ENCODE data around the gene C12orf60.

The C12orf60 gene

GRCh38 chr12:14769969-14770495 lies 33.4 kb upstream of the C12orf60 start (continued):
- TF ChIP-seq TSHZ1 (tag by site-specific recombination; IDR thresholded peaks at IDR 0.05; ENCODE audit: borderline replicate concordance) (no peak), YY2 (tag by site-specific recombination; IDR thresholded peaks at IDR 0.05) (no peak), BCL11B (tag by site-specific recombination; IDR thresholded peaks at IDR 0.05; ENCODE audit: low read depth) (no peak), YY1 (tag by site-specific recombination; IDR thresholded peaks at IDR 0.05) (0 out of 2 replicates have a peak, but pooled peaks have one; percentile 31), ZNF146 (tag by site-specific recombination; IDR thresholded peaks at IDR 0.05) (no peak), ZNF169 (tag by site-specific recombination; IDR thresholded peaks at IDR 0.05) (no peak), ZNF391 (tag by site-specific recombination; IDR thresholded peaks at IDR 0.05; ENCODE audit: borderline replicate concordance, low read depth) (peak; percentile 20; the same call in 1 of the 2 replicates), ZNF610 (tag by site-specific recombination; IDR thresholded peaks at IDR 0.05; ENCODE audit: borderline replicate concordance) (0 out of 2 replicates have a peak, but pooled peaks have one; percentile 12), ZNF701 (tag by site-specific recombination; IDR thresholded peaks at IDR 0.05) (no peak), PRDM1 (tag by site-specific recombination; IDR thresholded peaks at IDR 0.05) (no peak), SALL2 (tag by site-specific recombination; IDR thresholded peaks at IDR 0.05; ENCODE audit: borderline replicate concordance) (no peak), ZNF48 (tag by site-specific recombination; IDR thresholded peaks at IDR 0.05) (no peak), ATF2 (tag by site-specific recombination; IDR thresholded peaks at IDR 0.05; ENCODE audit: low read depth) (no peak), ZNF837 (tag by site-specific recombination; IDR thresholded peaks at IDR 0.05) (no peak), KLF9 (tag by site-specific recombination; IDR thresholded peaks at IDR 0.05; ENCODE audit: low read depth) (no peak), FEZF1 (tag by site-specific recombination; IDR thresholded peaks at IDR 0.05) (peak; percentile 8; the same call in 1 of the 2 replicates), ZNF747 (tag by site-specific recombination; IDR thresholded peaks at IDR 0.05) (no peak), WT1 (tag by site-specific recombination; IDR thresholded peaks at IDR 0.05) (no peak), ZNF791 (tag by site-specific recombination; IDR thresholded peaks at IDR 0.05) (no peak), SETDB1 (IDR thresholded peaks at IDR 0.05; ENCODE audit: insufficient read length, low read length) (no peak), MEIS1 (CRISPR knock-in tag; IDR thresholded peaks at IDR 0.05; ENCODE audit: borderline replicate concordance) (no peak)
- TF ChIP-seq, protein P1, sequence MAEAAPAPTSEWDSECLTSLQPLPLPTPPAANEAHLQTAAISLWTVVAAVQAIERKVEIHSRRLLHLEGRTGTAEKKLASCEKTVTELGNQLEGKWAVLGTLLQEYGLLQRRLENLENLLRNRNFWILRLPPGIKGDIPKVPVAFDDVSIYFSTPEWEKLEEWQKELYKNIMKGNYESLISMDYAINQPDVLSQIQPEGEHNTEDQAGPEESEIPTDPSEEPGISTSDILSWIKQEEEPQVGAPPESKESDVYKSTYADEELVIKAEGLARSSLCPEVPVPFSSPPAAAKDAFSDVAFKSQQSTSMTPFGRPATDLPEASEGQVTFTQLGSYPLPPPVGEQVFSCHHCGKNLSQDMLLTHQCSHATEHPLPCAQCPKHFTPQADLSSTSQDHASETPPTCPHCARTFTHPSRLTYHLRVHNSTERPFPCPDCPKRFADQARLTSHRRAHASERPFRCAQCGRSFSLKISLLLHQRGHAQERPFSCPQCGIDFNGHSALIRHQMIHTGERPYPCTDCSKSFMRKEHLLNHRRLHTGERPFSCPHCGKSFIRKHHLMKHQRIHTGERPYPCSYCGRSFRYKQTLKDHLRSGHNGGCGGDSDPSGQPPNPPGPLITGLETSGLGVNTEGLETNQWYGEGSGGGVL (tag by site-specific recombination; IDR thresholded peaks at IDR 0.05): no peak
- TF ChIP-seq, protein P2, sequence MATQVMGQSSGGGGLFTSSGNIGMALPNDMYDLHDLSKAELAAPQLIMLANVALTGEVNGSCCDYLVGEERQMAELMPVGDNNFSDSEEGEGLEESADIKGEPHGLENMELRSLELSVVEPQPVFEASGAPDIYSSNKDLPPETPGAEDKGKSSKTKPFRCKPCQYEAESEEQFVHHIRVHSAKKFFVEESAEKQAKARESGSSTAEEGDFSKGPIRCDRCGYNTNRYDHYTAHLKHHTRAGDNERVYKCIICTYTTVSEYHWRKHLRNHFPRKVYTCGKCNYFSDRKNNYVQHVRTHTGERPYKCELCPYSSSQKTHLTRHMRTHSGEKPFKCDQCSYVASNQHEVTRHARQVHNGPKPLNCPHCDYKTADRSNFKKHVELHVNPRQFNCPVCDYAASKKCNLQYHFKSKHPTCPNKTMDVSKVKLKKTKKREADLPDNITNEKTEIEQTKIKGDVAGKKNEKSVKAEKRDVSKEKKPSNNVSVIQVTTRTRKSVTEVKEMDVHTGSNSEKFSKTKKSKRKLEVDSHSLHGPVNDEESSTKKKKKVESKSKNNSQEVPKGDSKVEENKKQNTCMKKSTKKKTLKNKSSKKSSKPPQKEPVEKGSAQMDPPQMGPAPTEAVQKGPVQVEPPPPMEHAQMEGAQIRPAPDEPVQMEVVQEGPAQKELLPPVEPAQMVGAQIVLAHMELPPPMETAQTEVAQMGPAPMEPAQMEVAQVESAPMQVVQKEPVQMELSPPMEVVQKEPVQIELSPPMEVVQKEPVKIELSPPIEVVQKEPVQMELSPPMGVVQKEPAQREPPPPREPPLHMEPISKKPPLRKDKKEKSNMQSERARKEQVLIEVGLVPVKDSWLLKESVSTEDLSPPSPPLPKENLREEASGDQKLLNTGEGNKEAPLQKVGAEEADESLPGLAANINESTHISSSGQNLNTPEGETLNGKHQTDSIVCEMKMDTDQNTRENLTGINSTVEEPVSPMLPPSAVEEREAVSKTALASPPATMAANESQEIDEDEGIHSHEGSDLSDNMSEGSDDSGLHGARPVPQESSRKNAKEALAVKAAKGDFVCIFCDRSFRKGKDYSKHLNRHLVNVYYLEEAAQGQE (tag by site-specific recombination; IDR thresholded peaks at IDR 0.05): peak; percentile 33; the same call in 1 of the 2 replicates
- TF ChIP-seq, protein P3, sequence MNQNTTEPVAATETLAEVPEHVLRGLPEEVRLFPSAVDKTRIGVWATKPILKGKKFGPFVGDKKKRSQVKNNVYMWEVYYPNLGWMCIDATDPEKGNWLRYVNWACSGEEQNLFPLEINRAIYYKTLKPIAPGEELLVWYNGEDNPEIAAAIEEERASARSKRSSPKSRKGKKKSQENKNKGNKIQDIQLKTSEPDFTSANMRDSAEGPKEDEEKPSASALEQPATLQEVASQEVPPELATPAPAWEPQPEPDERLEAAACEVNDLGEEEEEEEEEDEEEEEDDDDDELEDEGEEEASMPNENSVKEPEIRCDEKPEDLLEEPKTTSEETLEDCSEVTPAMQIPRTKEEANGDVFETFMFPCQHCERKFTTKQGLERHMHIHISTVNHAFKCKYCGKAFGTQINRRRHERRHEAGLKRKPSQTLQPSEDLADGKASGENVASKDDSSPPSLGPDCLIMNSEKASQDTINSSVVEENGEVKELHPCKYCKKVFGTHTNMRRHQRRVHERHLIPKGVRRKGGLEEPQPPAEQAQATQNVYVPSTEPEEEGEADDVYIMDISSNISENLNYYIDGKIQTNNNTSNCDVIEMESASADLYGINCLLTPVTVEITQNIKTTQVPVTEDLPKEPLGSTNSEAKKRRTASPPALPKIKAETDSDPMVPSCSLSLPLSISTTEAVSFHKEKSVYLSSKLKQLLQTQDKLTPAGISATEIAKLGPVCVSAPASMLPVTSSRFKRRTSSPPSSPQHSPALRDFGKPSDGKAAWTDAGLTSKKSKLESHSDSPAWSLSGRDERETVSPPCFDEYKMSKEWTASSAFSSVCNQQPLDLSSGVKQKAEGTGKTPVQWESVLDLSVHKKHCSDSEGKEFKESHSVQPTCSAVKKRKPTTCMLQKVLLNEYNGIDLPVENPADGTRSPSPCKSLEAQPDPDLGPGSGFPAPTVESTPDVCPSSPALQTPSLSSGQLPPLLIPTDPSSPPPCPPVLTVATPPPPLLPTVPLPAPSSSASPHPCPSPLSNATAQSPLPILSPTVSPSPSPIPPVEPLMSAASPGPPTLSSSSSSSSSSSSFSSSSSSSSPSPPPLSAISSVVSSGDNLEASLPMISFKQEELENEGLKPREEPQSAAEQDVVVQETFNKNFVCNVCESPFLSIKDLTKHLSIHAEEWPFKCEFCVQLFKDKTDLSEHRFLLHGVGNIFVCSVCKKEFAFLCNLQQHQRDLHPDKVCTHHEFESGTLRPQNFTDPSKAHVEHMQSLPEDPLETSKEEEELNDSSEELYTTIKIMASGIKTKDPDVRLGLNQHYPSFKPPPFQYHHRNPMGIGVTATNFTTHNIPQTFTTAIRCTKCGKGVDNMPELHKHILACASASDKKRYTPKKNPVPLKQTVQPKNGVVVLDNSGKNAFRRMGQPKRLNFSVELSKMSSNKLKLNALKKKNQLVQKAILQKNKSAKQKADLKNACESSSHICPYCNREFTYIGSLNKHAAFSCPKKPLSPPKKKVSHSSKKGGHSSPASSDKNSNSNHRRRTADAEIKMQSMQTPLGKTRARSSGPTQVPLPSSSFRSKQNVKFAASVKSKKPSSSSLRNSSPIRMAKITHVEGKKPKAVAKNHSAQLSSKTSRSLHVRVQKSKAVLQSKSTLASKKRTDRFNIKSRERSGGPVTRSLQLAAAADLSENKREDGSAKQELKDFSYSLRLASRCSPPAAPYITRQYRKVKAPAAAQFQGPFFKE (tag by site-specific recombination; IDR thresholded peaks at IDR 0.05; ENCODE audit: borderline replicate concordance): 0 out of 2 replicates have a peak, but pooled peaks have one; percentile 42
